OCI-LY1 (cell line): ENCODE measurements around the gene CKMT2.

Source experiments
- EZH2 ChIP-seq: fragments of 200-600 bp; sonication (generic), shearing (Covaris generic); IDR thresholded peaks from 2 replicates; pipeline ENCODE4 v1.8.0; 2017; ENCODE audit warnings: borderline replicate concordance, mixed run types, mild to moderate bottlenecking, antibody characterized with exemption, low read length, moderate library complexity, mixed read lengths
- TF ChIP-seq, protein P1 (sequence below): fragments of 200-600 bp; sonication (generic), shearing (Covaris generic); IDR thresholded peaks from 2 replicates; pipeline ENCODE4 v1.5.1; 2017; ENCODE audit warnings: mild to moderate bottlenecking, antibody characterized with exemption, low read length, moderate library complexity, mixed read lengths

DNA sequence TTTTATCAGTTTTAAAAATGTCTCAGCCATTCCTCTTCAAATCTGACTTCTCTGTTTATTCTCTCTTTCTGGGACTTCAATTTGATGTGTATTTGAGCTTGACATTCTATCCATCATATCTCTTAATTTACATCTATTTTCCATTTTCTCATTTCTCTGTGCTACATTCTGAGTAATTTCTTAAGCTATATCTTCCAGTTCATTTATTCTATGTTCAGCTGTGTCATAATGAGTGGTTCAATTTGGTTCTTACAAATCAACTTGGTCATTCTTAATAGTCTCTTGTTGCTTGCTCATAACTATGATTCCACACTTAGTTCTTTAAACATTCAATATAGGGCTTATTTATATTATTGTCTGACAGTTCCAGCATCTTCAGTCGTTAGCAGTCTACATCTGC is 16.9 kb downstream of the CKMT2 start:
- TF ChIP-seq, protein P1, sequence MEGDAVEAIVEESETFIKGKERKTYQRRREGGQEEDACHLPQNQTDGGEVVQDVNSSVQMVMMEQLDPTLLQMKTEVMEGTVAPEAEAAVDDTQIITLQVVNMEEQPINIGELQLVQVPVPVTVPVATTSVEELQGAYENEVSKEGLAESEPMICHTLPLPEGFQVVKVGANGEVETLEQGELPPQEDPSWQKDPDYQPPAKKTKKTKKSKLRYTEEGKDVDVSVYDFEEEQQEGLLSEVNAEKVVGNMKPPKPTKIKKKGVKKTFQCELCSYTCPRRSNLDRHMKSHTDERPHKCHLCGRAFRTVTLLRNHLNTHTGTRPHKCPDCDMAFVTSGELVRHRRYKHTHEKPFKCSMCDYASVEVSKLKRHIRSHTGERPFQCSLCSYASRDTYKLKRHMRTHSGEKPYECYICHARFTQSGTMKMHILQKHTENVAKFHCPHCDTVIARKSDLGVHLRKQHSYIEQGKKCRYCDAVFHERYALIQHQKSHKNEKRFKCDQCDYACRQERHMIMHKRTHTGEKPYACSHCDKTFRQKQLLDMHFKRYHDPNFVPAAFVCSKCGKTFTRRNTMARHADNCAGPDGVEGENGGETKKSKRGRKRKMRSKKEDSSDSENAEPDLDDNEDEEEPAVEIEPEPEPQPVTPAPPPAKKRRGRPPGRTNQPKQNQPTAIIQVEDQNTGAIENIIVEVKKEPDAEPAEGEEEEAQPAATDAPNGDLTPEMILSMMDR: no peak
- no peak for TF ChIP-seq EZH2
